NCI-H2171 treated with DMSO at 0.1 percent for 48 hours (cell line): ENCODE results near the gene SULT4A1.

ENCODE experiments used
- DNase-seq: peaks from one replicate; lab custom pipeline; 2025; lab: John Stamatoyannopoulos, UW

The SULT4A1 gene

DNA sequence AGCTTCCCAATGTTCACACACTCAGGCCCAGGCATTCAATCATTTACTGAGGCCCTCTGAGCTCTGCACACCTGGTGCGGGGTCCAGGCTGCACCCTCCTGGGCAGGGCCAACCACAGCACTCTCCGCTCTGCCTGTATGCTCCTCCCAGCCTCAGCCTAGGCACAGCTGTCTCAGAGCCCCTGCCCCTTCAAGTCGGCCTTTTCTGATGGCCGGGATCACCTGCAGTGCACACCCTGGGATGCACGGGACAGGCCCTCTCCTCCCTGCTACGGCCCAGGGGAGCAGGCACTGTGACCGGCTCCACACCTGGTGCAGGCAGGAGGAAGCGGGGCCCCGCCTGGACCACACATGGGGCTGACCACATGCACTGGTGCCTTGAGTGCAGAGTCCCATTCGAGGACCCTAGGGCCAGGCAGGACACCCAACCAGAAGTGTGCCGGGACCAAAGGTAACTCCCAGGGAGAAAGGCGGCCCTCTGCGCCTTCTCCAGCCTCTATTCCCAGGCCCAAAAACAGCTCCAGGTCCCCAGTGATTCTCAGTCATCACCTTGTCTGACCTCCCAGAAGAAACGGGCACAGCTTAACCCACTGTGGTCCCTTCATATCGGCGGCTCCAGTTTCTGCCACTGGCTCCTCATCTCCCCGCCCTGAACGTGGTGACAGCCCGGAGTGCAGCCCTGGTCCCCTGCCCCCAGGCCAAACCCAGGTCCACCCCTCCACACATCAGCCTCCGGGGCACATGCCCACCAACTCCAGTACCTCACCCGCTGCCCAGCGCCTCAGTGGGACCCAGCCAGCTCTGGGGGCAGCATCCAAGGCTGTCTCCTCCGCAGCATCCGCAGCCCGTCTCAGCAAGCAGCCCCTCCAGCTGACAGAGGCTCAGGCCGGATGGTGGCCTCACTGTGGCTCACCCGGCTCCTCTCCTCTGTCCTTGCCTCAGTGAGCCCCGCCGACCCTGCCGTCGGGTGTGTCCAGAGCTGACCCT, 17.5 kb downstream of the SULT4A1 start:
- DNase-seq = no peak

- no peak for DNase-seq
These were observed 18.4 kb downstream of the SULT4A1 start for GRCh38 chr22:43843783-43844530.

- no peak for DNase-seq
These were observed 20.6 kb downstream of the SULT4A1 start for GRCh38 chr22:43841742-43842141.

GRCh38 chr22:43840851-43841250, 21.5 kb downstream of the SULT4A1 start:
- DNase-seq = no peak

DNA sequence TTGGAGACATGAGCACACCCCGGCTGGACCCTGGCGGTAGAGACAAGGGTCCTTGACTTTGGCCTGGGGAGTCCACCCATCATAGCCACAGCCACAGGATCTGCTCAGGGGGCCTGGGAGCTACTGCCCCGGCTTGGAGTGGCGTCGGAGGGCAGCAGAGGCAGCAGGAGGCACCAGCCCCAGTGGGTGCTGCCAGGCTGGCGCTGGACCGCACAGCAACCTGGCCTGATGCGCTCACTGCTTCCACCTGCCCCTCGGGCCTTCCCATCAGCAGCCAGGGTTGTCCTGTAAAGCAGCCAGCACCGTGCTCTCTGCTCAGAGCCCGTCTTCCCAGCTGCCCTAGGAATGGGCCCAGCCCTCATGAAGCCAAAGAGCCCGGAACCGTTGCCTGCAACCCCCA, 21.9 kb downstream of the SULT4A1 start:
- no peak for DNase-seq

GRCh38 chr22:43839781-43840180, 22.5 kb downstream of the SULT4A1 start:
- DNase-seq = no peak

DNA sequence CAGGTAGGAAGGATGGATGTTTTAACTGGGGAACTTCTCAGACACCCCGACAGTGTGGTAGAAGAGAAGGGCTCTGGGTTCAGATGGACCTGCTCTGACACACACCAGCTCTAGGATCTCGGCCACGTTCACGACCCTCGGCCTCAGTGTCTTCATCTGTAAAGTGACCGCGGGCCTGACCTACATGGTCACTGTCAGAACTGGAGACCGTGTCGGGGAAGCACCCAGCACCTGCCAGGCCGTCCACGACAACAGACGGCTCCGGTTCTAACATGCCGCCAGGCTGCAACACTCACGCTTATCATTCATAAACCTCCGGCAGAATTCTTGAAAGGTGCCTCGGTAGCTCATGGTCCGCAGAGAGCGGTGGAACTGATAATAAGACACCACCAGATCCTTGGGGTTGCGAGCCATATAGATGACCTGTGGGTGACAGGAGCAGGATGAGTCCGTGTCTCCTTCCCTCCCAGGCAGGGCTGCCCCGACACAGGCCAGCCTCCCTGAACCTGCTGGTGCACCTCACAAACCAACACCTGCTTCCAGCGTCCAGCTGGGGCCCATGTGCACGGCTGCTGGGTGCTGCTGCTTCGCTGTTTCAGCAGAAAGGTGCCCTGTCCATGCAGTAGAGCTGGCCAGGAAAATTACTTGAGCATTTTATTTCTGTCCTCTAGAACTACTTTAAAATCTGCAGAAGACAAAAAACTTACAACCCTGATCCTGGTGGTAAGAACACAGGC, 23.6 kb downstream of the SULT4A1 start:
- no peak for DNase-seq

DNA sequence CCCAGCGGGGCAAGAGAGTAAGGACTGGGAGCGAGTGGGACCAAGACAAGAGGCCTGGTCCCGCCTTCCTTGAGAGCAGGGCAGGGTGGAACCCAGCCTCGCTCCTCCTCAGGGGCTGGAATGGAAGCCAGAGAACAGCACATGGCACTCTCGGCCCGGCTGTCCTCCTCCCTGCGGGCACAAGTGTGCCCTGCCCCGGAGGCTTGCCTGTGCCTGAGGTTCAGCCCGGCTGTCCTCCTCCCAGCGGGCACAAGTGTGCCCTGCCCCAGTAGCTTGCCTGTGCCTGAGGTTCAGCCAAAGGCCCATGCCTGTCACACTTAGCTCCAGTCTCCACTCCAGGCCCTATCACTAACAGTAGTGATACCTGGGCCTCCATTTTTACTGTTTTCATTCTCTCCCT, 24.2 kb downstream of the SULT4A1 start:
- DNase-seq = no peak

DNA sequence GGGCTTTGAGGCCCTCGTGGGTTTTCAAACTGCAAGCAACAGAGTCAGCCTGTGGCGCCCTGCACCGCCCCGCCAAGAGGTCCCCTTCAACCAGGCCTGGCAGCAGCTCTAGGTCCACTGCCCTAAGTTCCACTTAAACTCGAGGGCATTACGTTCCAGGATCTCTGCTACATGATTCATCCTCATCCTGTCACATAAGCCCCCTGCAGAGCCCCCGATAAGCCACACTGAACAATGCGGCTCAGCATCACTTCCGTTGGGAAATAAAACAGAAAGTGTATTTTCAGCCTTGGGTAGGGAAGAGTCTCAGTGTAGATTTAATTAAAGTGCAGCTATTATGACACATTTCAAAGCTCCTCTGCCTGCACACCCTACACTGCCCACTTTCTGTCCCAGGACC, 24.6 kb downstream of the SULT4A1 start:
- DNase-seq = no peak

GRCh38 chr22:43835736-43836135, 26.6 kb downstream of the SULT4A1 start:
- no peak for DNase-seq

GRCh38 chr22:43835166-43835565, 27.1 kb downstream of the SULT4A1 start:
- no peak for DNase-seq

- DNase-seq = no peak
These were observed 28.8 kb downstream of the SULT4A1 start for GRCh38 chr22:43833286-43834240.

DNA sequence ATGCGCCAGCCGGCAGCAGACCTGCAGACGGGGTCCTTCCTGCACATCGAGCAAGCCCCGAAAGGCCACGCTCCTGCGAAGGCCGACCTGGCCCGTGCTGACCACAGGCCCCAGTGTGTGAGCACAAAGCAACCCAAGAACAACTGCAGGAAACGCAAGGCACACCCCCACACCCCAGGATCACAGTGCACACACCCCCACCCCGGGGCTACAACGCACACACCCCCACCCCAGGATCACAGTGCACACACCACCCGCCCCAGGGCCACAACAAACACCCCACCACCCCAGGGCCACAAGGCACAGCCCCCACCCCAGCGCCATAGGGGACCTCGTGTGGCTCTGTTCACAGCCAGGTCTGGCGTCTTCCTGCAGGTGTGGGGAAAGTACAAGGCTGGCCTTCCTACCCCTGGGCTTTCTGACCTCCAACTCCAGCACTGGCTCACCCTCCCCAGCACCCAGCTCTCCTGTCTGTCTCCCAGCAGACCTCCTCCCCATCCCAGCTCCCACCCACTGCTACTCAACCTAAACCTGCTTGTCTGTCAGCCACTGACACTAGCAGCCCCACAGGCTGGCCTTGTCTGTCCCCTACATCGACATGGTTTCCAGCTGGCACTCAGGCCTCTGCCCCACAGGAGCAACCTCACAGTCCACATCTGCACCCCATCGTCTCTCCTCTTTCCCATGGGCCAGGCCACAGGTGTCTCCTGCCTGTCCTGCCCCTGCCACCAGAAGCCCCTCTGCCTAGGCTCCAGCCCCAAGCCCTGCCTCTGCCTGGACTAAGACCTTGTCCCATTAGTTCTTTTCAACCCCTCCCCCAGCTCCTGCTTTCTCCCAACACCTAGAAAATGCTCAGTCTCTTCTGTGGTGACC, 29.7 kb downstream of the SULT4A1 start:
- DNase-seq = no peak

GRCh38 chr22:43831561-43832392, 30.5 kb downstream of the SULT4A1 start:
- no peak for DNase-seq

GRCh38 chr22:43830931-43831560, 31.3 kb downstream of the SULT4A1 start:
- no peak for DNase-seq

GRCh38 chr22:43829904-43830851, 32.1 kb downstream of the SULT4A1 start:
- DNase-seq = peak; percentile 19

DNA sequence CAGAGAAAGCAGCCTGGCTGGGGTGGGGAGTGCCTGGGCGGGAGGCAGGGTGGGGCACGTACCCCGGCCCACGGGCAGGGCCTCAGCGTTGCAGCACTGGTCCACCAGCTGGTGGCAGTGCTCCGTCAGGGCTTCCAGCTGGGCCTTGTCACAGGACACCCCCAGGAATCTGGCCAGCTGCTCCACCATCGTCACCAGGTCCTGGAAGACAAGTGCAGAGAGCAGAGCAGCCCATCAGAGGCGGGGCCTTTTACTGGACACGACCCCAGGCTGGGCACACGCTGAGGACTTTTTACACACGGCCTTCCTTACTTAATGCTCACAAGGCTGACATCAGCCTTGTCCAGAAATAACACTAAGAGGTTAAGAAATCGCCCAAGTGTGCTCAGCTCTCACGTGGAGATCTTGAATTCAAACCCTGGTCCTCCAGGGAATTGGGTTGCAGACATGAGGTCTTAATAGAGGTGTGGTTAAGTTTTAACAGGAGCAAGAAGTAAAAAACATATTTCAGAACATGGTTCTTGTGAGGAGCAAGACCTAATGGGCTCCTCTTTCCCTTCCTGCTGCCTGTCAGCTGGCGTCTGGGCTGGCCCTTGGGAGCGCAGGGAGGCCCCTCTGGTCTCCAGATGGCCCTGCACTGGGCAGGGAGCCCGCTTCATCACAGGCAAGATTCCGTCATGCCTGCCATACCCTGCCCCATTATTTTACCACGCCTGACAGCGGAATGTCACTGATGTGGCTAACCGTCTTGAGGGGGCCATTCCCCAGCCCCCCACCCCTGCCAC, 33.1 kb downstream of the SULT4A1 start:
- peak; percentile 79 for DNase-seq
